ENCODE data around the gene ISYNA1. TPM values are rescaled to one million over a fixed set of nuclear protein-coding genes. Genes with fewer than 3 reads are reported as not detected.

Gene ISYNA1
- total RNA-seq, 1 donor from 2014 or later, result 111 TPM

- TF ChIP-seq, protein P1, sequence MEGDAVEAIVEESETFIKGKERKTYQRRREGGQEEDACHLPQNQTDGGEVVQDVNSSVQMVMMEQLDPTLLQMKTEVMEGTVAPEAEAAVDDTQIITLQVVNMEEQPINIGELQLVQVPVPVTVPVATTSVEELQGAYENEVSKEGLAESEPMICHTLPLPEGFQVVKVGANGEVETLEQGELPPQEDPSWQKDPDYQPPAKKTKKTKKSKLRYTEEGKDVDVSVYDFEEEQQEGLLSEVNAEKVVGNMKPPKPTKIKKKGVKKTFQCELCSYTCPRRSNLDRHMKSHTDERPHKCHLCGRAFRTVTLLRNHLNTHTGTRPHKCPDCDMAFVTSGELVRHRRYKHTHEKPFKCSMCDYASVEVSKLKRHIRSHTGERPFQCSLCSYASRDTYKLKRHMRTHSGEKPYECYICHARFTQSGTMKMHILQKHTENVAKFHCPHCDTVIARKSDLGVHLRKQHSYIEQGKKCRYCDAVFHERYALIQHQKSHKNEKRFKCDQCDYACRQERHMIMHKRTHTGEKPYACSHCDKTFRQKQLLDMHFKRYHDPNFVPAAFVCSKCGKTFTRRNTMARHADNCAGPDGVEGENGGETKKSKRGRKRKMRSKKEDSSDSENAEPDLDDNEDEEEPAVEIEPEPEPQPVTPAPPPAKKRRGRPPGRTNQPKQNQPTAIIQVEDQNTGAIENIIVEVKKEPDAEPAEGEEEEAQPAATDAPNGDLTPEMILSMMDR (IDR thresholded peaks at IDR 0.05; ENCODE audit: partially characterized antibody, unreplicated experiment), result no peak
- H3K9me3 Mint-ChIP-seq (ENCODE audit: unreplicated experiment), result peaks cover 4% of the 10 kb centered on the region
- H3K27ac Mint-ChIP-seq (ENCODE audit: unreplicated experiment), result no peak overlapping the region
- H3K36me3 Mint-ChIP-seq (ENCODE audit: unreplicated experiment), result no peaks in the 10 kb centered on the region
- H3K4me1 Mint-ChIP-seq (ENCODE audit: low read depth, unreplicated experiment), result peaks cover 2% of the 10 kb centered on the region
- no peak for DNase-seq
- H3K27me3 Mint-ChIP-seq (ENCODE audit: unreplicated experiment), result peaks cover 4% of the 10 kb centered on the region
- H3K4me3 Mint-ChIP-seq (ENCODE audit: unreplicated experiment), result no peak overlapping the region
Measured at GRCh38 chr19:18468517-18468916, 30.6 kb upstream of the ISYNA1 start.

DNA sequence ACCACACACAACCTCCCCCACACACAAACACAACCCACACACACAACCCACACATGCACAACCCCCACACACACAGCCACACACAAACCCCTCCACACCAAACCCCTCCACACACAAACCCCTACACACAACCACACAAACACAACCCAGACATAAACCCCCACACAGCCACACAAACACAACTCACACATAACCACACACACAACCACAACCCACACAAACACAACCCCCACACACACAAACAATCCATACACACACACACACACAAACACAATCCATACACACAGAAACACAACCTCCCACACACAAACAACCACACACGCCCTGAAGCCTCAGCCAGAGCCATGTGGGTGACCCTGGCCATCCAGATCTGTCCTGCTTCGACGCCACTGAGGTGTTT, 30.0 kb upstream of the ISYNA1 start:
- no peak for DNase-seq
- H3K27me3 Mint-ChIP-seq (ENCODE audit: unreplicated experiment), result peaks cover 4% of the 10 kb centered on the region
- H3K36me3 Mint-ChIP-seq (ENCODE audit: unreplicated experiment), result no peaks in the 10 kb centered on the region
- H3K27ac Mint-ChIP-seq (ENCODE audit: unreplicated experiment), result no peak overlapping the region
- H3K9me3 Mint-ChIP-seq (ENCODE audit: unreplicated experiment), result peaks cover 4% of the 10 kb centered on the region
- H3K4me1 Mint-ChIP-seq (ENCODE audit: low read depth, unreplicated experiment), result peaks cover 3% of the 10 kb centered on the region
- TF ChIP-seq, protein P1 (IDR thresholded peaks at IDR 0.05; ENCODE audit: partially characterized antibody, unreplicated experiment), result no peak
- H3K4me3 Mint-ChIP-seq (ENCODE audit: unreplicated experiment), result no peak overlapping the region

DNA sequence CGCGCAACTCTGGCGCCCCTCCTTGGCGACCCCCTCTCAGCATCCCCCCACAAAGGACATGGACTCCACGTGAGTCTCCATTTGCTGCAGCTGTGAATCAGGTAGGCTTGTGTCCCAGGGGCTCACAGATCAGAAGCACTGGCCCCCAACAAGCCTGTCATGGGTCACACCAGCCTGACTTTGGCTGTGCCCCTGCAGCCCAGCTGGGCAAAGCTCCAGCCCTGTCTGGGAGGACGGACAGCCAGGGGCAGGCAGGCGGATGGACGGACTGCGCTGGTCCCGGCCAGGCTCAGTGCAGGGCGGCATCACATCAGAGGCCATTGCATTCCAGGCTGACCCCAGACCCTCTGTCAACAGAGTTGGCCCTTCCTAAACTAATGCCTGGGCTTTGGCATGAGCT, 28.4 kb upstream of the ISYNA1 start:
- peaks cover 4% of the 10 kb centered on the region for H3K9me3 Mint-ChIP-seq (ENCODE audit: unreplicated experiment)
- H3K27ac Mint-ChIP-seq (ENCODE audit: unreplicated experiment), result no peak overlapping the region
- H3K4me1 Mint-ChIP-seq (ENCODE audit: low read depth, unreplicated experiment), result peaks cover 6% of the 10 kb centered on the region
- H3K36me3 Mint-ChIP-seq (ENCODE audit: unreplicated experiment), result no peaks in the 10 kb centered on the region
- peaks cover 6% of the 10 kb centered on the region for H3K27me3 Mint-ChIP-seq (ENCODE audit: unreplicated experiment)
- TF ChIP-seq, protein P1 (IDR thresholded peaks at IDR 0.05; ENCODE audit: partially characterized antibody, unreplicated experiment), result no peak
- DNase-seq, result no peak
- no peak overlapping the region for H3K4me3 Mint-ChIP-seq (ENCODE audit: unreplicated experiment)

GRCh38 chr19:18465964-18466339, 28.0 kb upstream of the ISYNA1 start:
- H3K4me1 Mint-ChIP-seq (ENCODE audit: low read depth, unreplicated experiment), result peaks cover 7% of the 10 kb centered on the region
- TF ChIP-seq, protein P1 (IDR thresholded peaks at IDR 0.05; ENCODE audit: partially characterized antibody, unreplicated experiment), result no peak
- peaks cover 7% of the 10 kb centered on the region for H3K27me3 Mint-ChIP-seq (ENCODE audit: unreplicated experiment)
- H3K27ac Mint-ChIP-seq (ENCODE audit: unreplicated experiment), result no peak overlapping the region
- no peaks in the 10 kb centered on the region for H3K36me3 Mint-ChIP-seq (ENCODE audit: unreplicated experiment)
- DNase-seq, result no peak
- no peak overlapping the region for H3K4me3 Mint-ChIP-seq (ENCODE audit: unreplicated experiment)
- peaks cover 6% of the 10 kb centered on the region for H3K9me3 Mint-ChIP-seq (ENCODE audit: unreplicated experiment)

DNA sequence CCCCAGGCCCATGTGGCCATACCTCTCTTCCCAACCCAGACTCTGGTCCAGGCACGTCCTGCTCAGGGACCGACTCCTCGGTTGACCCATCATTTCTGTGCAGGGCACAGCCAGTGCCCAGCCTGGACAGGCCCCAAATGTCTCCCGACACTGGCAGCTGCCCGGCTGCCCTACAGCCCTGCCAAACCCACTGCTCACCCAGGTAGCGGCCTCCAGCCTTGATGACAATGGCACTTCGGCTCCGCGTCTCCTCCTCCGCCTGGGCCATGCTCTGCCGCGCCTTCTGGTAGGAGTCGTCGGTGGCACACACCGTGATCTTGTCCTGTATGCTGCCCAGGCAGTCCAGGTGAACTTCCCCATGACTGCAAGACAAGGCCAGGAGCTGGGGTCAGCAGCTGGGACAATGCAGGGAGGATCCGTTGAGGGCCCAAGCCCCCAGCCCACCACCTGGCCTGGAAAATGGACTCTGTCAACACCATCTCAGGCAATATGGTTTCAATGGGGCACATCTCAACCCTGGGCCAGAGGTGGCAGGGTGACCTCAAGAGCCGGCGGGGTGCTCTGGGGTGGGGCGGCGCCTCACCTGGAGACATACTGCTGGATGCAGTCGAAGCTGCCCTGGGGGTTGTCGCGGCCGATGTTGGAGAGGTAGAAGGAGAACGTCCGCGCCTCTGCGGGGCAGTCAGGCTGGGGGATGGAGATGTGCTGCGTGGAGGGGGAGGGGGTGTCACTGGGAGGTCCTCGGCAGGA, 27.5 kb upstream of the ISYNA1 start:
- TF ChIP-seq, protein P1 (IDR thresholded peaks at IDR 0.05; ENCODE audit: partially characterized antibody, unreplicated experiment), result no peak
- no peak overlapping the region for H3K27ac Mint-ChIP-seq (ENCODE audit: unreplicated experiment)
- no peaks in the 10 kb centered on the region for H3K36me3 Mint-ChIP-seq (ENCODE audit: unreplicated experiment)
- peaks cover 6% of the 10 kb centered on the region for H3K9me3 Mint-ChIP-seq (ENCODE audit: unreplicated experiment)
- H3K4me1 Mint-ChIP-seq (ENCODE audit: low read depth, unreplicated experiment), result peaks cover 6% of the 10 kb centered on the region
- DNase-seq, result no peak
- peaks cover 9% of the 10 kb centered on the region for H3K27me3 Mint-ChIP-seq (ENCODE audit: unreplicated experiment)
- no peak overlapping the region for H3K4me3 Mint-ChIP-seq (ENCODE audit: unreplicated experiment)
